Endothelial cell of umbilical vein (primary cell): ENCODE data around the gene C9. TPM values are rescaled to one million over a fixed set of nuclear protein-coding genes. Genes with fewer than 3 reads are reported as not detected.

ENCODE experiments used
- BruUV-seq: library from RNA; stranded (reverse); fragments of 400-500 nt; replicated peaks from 2 replicates; lab custom pipeline; 2021; lab: Mats Ljungman, UMichigan
- CTCF ChIA-PET: fragments of 300-600, 350-600 bp; sonication (Branson Sonifier 250); formaldehyde crosslinking; loops from one replicate; lab custom pipeline; 2021; ENCODE audit warnings: antibody characterized with exemption, inconsistent platforms; lab: Charles Lee
- POLR2A ChIA-PET: fragments of 300-600, 350-600 bp; sonication (Branson Sonifier 250); formaldehyde crosslinking; loops from one replicate; lab custom pipeline; 2021; ENCODE audit warnings: antibody characterized with exemption, inconsistent platforms; lab: Charles Lee
- DNase-seq: peaks from one replicate; pipeline ENCODE4 v3.0.0-alpha.2; 2011; ENCODE audit warnings: low read depth, low spot score
- FAIRE-seq: peaks from 2 replicates; lab custom pipeline; 2011; peaks lifted over from hg19 to GRCh38; lab: Jason Lieb, UNC
- H2AFZ ChIP-seq: 2 replicates; pipeline ENCODE4 v1.6.0; 2012; ENCODE audit warnings: low read depth, low read length, control low read depth, inconsistent platforms
- H3K27ac ChIP-seq: 2 replicates; pipeline ENCODE4 v1.5.1; 2011; ENCODE audit warnings: low read depth, mild to moderate bottlenecking, control low read depth, low read length, moderate library complexity; ENCODE audit not compliant: insufficient read depth
- H3K27me3 ChIP-seq, 2 experiments: 2 replicates each; pipeline versions ENCODE4 v1.6.0 to v1.6.1; 2011; ENCODE audit warnings: low read length in 2 of 2, mixed read lengths in 1 of 2; ENCODE audit not compliant: control insufficient read depth in 2 of 2, insufficient read depth in 2 of 2
- H3K36me3 ChIP-seq, 2 experiments: 2 replicates in 1 of 2; 3 replicates in 1 of 2; pipeline ENCODE4 v1.5.1; 2011; ENCODE audit warnings: low read length in 2 of 2, mild to moderate bottlenecking in 1 of 2, moderate library complexity in 1 of 2; ENCODE audit not compliant: control insufficient read depth in 2 of 2, insufficient read depth in 2 of 2; ENCODE audit errors: extremely low read depth in 1 of 2
- H3K4me1 ChIP-seq: 3 replicates; pipeline ENCODE4 v1.5.1; 2011; ENCODE audit warnings: mild to moderate bottlenecking, low read length; ENCODE audit not compliant: control insufficient read depth, insufficient read depth; ENCODE audit errors: extremely low read depth
- H3K4me2 ChIP-seq: 2 replicates; pipeline ENCODE4 v1.6.1; 2011; ENCODE audit warnings: low read length, control low read depth, mixed read lengths; ENCODE audit not compliant: insufficient read depth
- H3K4me3 ChIP-seq, 3 experiments: fragments of 200-600 bp in 1 of 3; sonication (generic), shearing (Covaris generic) in 1 of 3; replicated peaks in 1 of 3; 2 replicates each; pipeline ENCODE4 v1.5.1; 2011 to 2016; ENCODE audit warnings: control low read depth in 3 of 3, low read length in 3 of 3, mild to moderate bottlenecking in 2 of 3, inconsistent platforms in 1 of 3, low read depth in 1 of 3, moderate library complexity in 1 of 3; ENCODE audit not compliant: insufficient read depth in 1 of 3
- H3K79me2 ChIP-seq: 2 replicates; pipeline ENCODE4 v1.6.0; 2012; ENCODE audit warnings: low read length, inconsistent platforms; ENCODE audit not compliant: control insufficient read depth, insufficient read depth
- H3K9ac ChIP-seq: replicated peaks from 2 replicates; pipeline ENCODE3; 2011; ENCODE audit warnings: low read length, control low read depth; ENCODE audit not compliant: insufficient read depth; ENCODE audit errors: extremely low read depth
- H3K9me1 ChIP-seq: replicated peaks from 3 replicates; pipeline ENCODE4 v1.6.0; 2011; ENCODE audit warnings: mild to moderate bottlenecking, low read length; ENCODE audit not compliant: control insufficient read depth, insufficient read depth; ENCODE audit errors: extremely low read depth
- H3K9me3 ChIP-seq: replicated peaks from 2 replicates; pipeline ENCODE4 v1.5.1; 2012; ENCODE audit warnings: low read length, inconsistent platforms; ENCODE audit not compliant: control insufficient read depth, insufficient read depth
- H4K20me1 ChIP-seq: replicated peaks from 2 replicates; pipeline ENCODE3; 2011; ENCODE audit warnings: mild to moderate bottlenecking, low read length; ENCODE audit not compliant: control insufficient read depth, insufficient read depth; ENCODE audit errors: extremely low read depth
- CTCF ChIP-seq, 2 donors: IDR thresholded peaks; 1 replicate in 1 of 2; 2 replicates in 1 of 2; pipeline ENCODE4 v1.5.1; 2011; ENCODE audit warnings: low read length in 2 of 2, mild to moderate bottlenecking in 2 of 2, moderate library complexity in 2 of 2, control low read depth in 1 of 2, inconsistent platforms in 1 of 2, low read depth in 1 of 2; ENCODE audit not compliant: insufficient read depth in 1 of 2; ENCODE audit errors: extremely low read depth in 1 of 2
- EZH2 ChIP-seq: IDR thresholded peaks from 2 replicates; pipeline ENCODE4 v1.6.1; 2012; ENCODE audit warnings: borderline replicate concordance, low read depth, mild to moderate bottlenecking, moderate library complexity, low read length, inconsistent platforms; ENCODE audit not compliant: severe bottlenecking
- FOS ChIP-seq: IDR thresholded peaks from 2 replicates; pipeline ENCODE4 v1.6.1; 2011; ENCODE audit warnings: mild to moderate bottlenecking, low read length, moderate library complexity, borderline replicate concordance; ENCODE audit not compliant: insufficient read depth
- GATA2 ChIP-seq: IDR thresholded peaks from 2 replicates; pipeline ENCODE4 v1.7.0; 2011; ENCODE audit warnings: low read depth, mild to moderate bottlenecking, moderate library complexity, mixed read lengths, low read length; ENCODE audit not compliant: insufficient read length, insufficient read depth
- JUN ChIP-seq: IDR thresholded peaks from 2 replicates; pipeline ENCODE4 v1.6.1; 2011; ENCODE audit warnings: borderline replicate concordance, low read depth; ENCODE audit not compliant: insufficient read length, insufficient read depth
- MAX ChIP-seq: IDR thresholded peaks from 2 replicates; pipeline ENCODE4 v1.6.1; 2011; ENCODE audit not compliant: insufficient read depth, insufficient read length
- MYC ChIP-seq: IDR thresholded peaks from one replicate; pipeline ENCODE4 v1.6.1; 2011; ENCODE audit warnings: mild to moderate bottlenecking, low read depth, low read length
- POLR2A ChIP-seq: IDR thresholded peaks from 2 replicates; pipeline ENCODE4 v1.6.1; 2012; ENCODE audit warnings: low read depth, mild to moderate bottlenecking, control low read depth, low read length
- POLR2AphosphoS5 ChIP-seq: IDR thresholded peaks from 2 replicates; pipeline ENCODE4 v1.6.1; 2012; ENCODE audit warnings: low read depth, mild to moderate bottlenecking, control low read depth, low read length, moderate library complexity; ENCODE audit not compliant: insufficient read depth
- dilution Hi-C: fragments of 300-500 bp; cut with MboI; formaldehyde crosslinking; loops from one replicate; pipeline ENCODE4 v1.15.0; 2019; ENCODE audit warnings: low sequenced_read_pairs; ENCODE audit not compliant: extremely low pct_ligation_motif_present
- intact Hi-C: fragments of 100-400 bp; cut with micrococcal nuclease; formaldehyde crosslinking; loops from one replicate; pipeline ENCODE4 v1.10.0; 2022
- polyA plus RNA-seq, 4 experiments: library from polyadenylated mRNA; depleted of rRNA in 3 of 4; stranded (reverse) in 3 of 4; unstranded in 1 of 4; fragments of >200 nt; gene quantifications; 2 replicates each; pipeline versions ENCODE4 v1.2.1 to v1.2.3, GENCODE V29; 2011 to 2012; ENCODE audit warnings: missing spikeins in 1 of 4
- total RNA-seq: library from RNA; stranded (reverse); gene quantifications from 2 replicates; pipeline ENCODE4 v1.2.3, GENCODE V29; 2021

Gene C9
- total and polyA plus RNA-seq, 2 donors (not counting 3 experiments of a cell fraction or from before 2014, with no cell fraction given): 0.33 TPM; not detected in 1

- dilution Hi-C loops: no loop called here
These were observed 115.2 kb downstream of the C9 start for GRCh38 chr5:39249069-39249468.

More at GRCh38 chr5:39249069-39249468, 115.2 kb downstream of the C9 start:
- no peaks in the 10 kb centered on the region for H4K20me1 ChIP-seq
- ChIA-PET CTCF (interaction anchor here (0.7 kb wide), 1 partner anchor 31 kb away, joined by 3 read pairs; no protein-coding TSS in a partner anchor), POLR2A (no interaction called here)
- no peaks in the 10 kb centered on the region for H3K27me3 ChIP-seq
- no peak overlapping the region for H3K4me2 ChIP-seq
- no peak for FAIRE-seq
- intact Hi-C loops: no loop called here
- H3K79me2 ChIP-seq: no peaks in the 10 kb centered on the region
- H3K9me1 ChIP-seq: no peaks in the 10 kb centered on the region
- no peak overlapping the region for H3K9ac ChIP-seq
- TF ChIP-seq FOS: no peak
- no peak for TF ChIP-seq GATA2
- no peak for TF ChIP-seq JUN
- TF ChIP-seq POLR2AphosphoS5: no peak
- TF ChIP-seq MYC: no peak
- no peak for TF ChIP-seq MAX
- TF ChIP-seq EZH2: no peak
- no peak for TF ChIP-seq CTCF (IDR thresholded peaks at IDR 0.05; ENCODE audit: extremely low read depth in 1 of 2, insufficient read depth in 1 of 2, low read depth in 1 of 2, low read length in 2 of 2)
- no peak for TF ChIP-seq POLR2A
- H2AFZ ChIP-seq: no peak overlapping the region
- no peaks in the 10 kb centered on the region for H3K36me3 ChIP-seq
- no peak overlapping the region for H3K4me3 ChIP-seq
- no TSS peak for BruUV-seq
- DNase-seq: no peak
- H3K27ac ChIP-seq: no peak overlapping the region
- H3K4me1 ChIP-seq: no peaks in the 10 kb centered on the region
- no peaks in the 10 kb centered on the region for H3K9me3 ChIP-seq
